T-helper 1 cell treated with Interleukin-12 subunit alpha and Interleukin-12 subunit beta and Interleukin-4 antibody, amounts not matched to agents 30 μg/mL and 1 μg/mL, for 36 hours (primary cell): ENCODE data around the gene PRPF6.

Experiments used
- H3K27ac Mint-ChIP-seq: one replicate; pipeline ENCODE4 v1.8.0; 2021; ENCODE audit warnings: mild to moderate bottlenecking, mixed read lengths
- H3K27me3 Mint-ChIP-seq: one replicate; pipeline ENCODE4 v1.8.0; 2021; ENCODE audit warnings: low read depth, mixed read lengths
- H3K36me3 Mint-ChIP-seq: one replicate; pipeline ENCODE4 v1.8.0; 2021; ENCODE audit warnings: low read depth, mixed read lengths
- H3K4me1 Mint-ChIP-seq: one replicate; pipeline ENCODE4 v1.8.0; 2021; ENCODE audit warnings: low read depth, mixed read lengths
- H3K4me3 Mint-ChIP-seq: one replicate; pipeline ENCODE4 v1.8.0; 2021; ENCODE audit warnings: mild to moderate bottlenecking, moderate library complexity, mixed read lengths
- H3K9me3 Mint-ChIP-seq: one replicate; pipeline ENCODE4 v1.8.0; 2021; ENCODE audit warnings: mixed read lengths

PRPF6 gene

GRCh38 chr20:64065974-64066343, 85.0 kb downstream of the PRPF6 start:
- Mint-ChIP-seq H3K27ac (peak overlapping the region; percentile 96), H3K4me1 (peaks cover 46% of the 10 kb centered on the region), H3K9me3 (no peaks in the 10 kb centered on the region), H3K4me3 (peak overlapping the region; percentile 74), H3K36me3 (peaks cover 1% of the 10 kb centered on the region), H3K27me3 (no peaks in the 10 kb centered on the region)

- Mint-ChIP-seq H3K4me3 (peak overlapping the region; percentile 68), H3K27me3 (no peaks in the 10 kb centered on the region), H3K4me1 (peaks cover 45% of the 10 kb centered on the region), H3K9me3 (no peaks in the 10 kb centered on the region), H3K36me3 (peaks cover 1% of the 10 kb centered on the region), H3K27ac (peak overlapping the region; percentile 76)
Observed at GRCh38 chr20:64067005-64067632, 86.2 kb downstream of the PRPF6 start.

GRCh38 chr20:64067733-64068307, 86.9 kb downstream of the PRPF6 start:
- Mint-ChIP-seq H3K27me3 (no peaks in the 10 kb centered on the region), H3K4me1 (peaks cover 43% of the 10 kb centered on the region), H3K4me3 (no peak overlapping the region), H3K9me3 (no peaks in the 10 kb centered on the region), H3K36me3 (peaks cover 6% of the 10 kb centered on the region), H3K27ac (peak overlapping the region; percentile 71)

- Mint-ChIP-seq H3K36me3 (peaks cover 10% of the 10 kb centered on the region), H3K27ac (no peak overlapping the region), H3K9me3 (no peaks in the 10 kb centered on the region), H3K4me3 (no peak overlapping the region), H3K4me1 (peaks cover 43% of the 10 kb centered on the region), H3K27me3 (no peaks in the 10 kb centered on the region)
Observed at GRCh38 chr20:64068386-64069208, 87.7 kb downstream of the PRPF6 start.

- no peak overlapping the region for H3K27ac Mint-ChIP-seq
- peaks cover 14% of the 10 kb centered on the region for H3K36me3 Mint-ChIP-seq
- no peaks in the 10 kb centered on the region for H3K9me3 Mint-ChIP-seq
- H3K4me1 Mint-ChIP-seq, result peaks cover 38% of the 10 kb centered on the region
- H3K4me3 Mint-ChIP-seq, result no peak overlapping the region
- no peaks in the 10 kb centered on the region for H3K27me3 Mint-ChIP-seq
Observed at GRCh38 chr20:64069209-64069613, 88.3 kb downstream of the PRPF6 start.

- H3K27ac Mint-ChIP-seq, result no peak overlapping the region
- H3K9me3 Mint-ChIP-seq, result no peaks in the 10 kb centered on the region
- no peak overlapping the region for H3K4me3 Mint-ChIP-seq
- no peaks in the 10 kb centered on the region for H3K27me3 Mint-ChIP-seq
- H3K36me3 Mint-ChIP-seq, result peaks cover 14% of the 10 kb centered on the region
- peaks cover 33% of the 10 kb centered on the region for H3K4me1 Mint-ChIP-seq
Observed at GRCh38 chr20:64069614-64070243, 88.8 kb downstream of the PRPF6 start.

- Mint-ChIP-seq H3K9me3 (no peaks in the 10 kb centered on the region), H3K4me3 (no peak overlapping the region), H3K27ac (no peak overlapping the region), H3K36me3 (peaks cover 15% of the 10 kb centered on the region), H3K4me1 (peaks cover 28% of the 10 kb centered on the region), H3K27me3 (no peaks in the 10 kb centered on the region)
Observed at GRCh38 chr20:64070244-64070993, 89.5 kb downstream of the PRPF6 start.

- no peaks in the 10 kb centered on the region for H3K27me3 Mint-ChIP-seq
- no peak overlapping the region for H3K4me3 Mint-ChIP-seq
- peaks cover 20% of the 10 kb centered on the region for H3K36me3 Mint-ChIP-seq
- peaks cover 17% of the 10 kb centered on the region for H3K4me1 Mint-ChIP-seq
- no peaks in the 10 kb centered on the region for H3K9me3 Mint-ChIP-seq
- H3K27ac Mint-ChIP-seq, result no peak overlapping the region
Observed at GRCh38 chr20:64071341-64072332, 90.7 kb downstream of the PRPF6 start.

GRCh38 chr20:64072498-64073063, 91.6 kb downstream of the PRPF6 start:
- H3K4me1 Mint-ChIP-seq, result peaks cover 11% of the 10 kb centered on the region
- H3K27me3 Mint-ChIP-seq, result no peaks in the 10 kb centered on the region
- H3K4me3 Mint-ChIP-seq, result no peak overlapping the region
- H3K9me3 Mint-ChIP-seq, result no peaks in the 10 kb centered on the region
- peaks cover 18% of the 10 kb centered on the region for H3K36me3 Mint-ChIP-seq
- H3K27ac Mint-ChIP-seq, result no peak overlapping the region

- H3K4me1 Mint-ChIP-seq, result peaks cover 8% of the 10 kb centered on the region
- H3K27ac Mint-ChIP-seq, result no peak overlapping the region
- H3K36me3 Mint-ChIP-seq, result peaks cover 22% of the 10 kb centered on the region
- no peak overlapping the region for H3K4me3 Mint-ChIP-seq
- H3K27me3 Mint-ChIP-seq, result no peaks in the 10 kb centered on the region
- no peaks in the 10 kb centered on the region for H3K9me3 Mint-ChIP-seq
Observed at GRCh38 chr20:64073476-64074183, 92.7 kb downstream of the PRPF6 start.

GRCh38 chr20:64074184-64074789, 93.4 kb downstream of the PRPF6 start:
- Mint-ChIP-seq H3K27ac (no peak overlapping the region), H3K36me3 (peaks cover 24% of the 10 kb centered on the region), H3K27me3 (no peaks in the 10 kb centered on the region), H3K9me3 (no peaks in the 10 kb centered on the region), H3K4me1 (peaks cover 8% of the 10 kb centered on the region), H3K4me3 (no peak overlapping the region)

GRCh38 chr20:64074963-64075362, 94.0 kb downstream of the PRPF6 start:
- H3K27me3 Mint-ChIP-seq, result no peaks in the 10 kb centered on the region
- no peak overlapping the region for H3K4me3 Mint-ChIP-seq
- H3K27ac Mint-ChIP-seq, result no peak overlapping the region
- peaks cover 24% of the 10 kb centered on the region for H3K36me3 Mint-ChIP-seq
- no peaks in the 10 kb centered on the region for H3K9me3 Mint-ChIP-seq
- peaks cover 8% of the 10 kb centered on the region for H3K4me1 Mint-ChIP-seq
